GM06990 (cell line): Measurements from ENCODE around the gene RUVBL1.

Experiments used
- DNase-seq: peaks from one replicate; pipeline ENCODE4 v3.0.0-alpha.2; 2011; ENCODE audit not compliant: insufficient read length; ENCODE audit errors: extremely low read depth
- H3K27me3 ChIP-seq: replicated peaks from 2 replicates; pipeline ENCODE4 v1.6.0; 2011; ENCODE audit warnings: low read length; ENCODE audit not compliant: control insufficient read depth, insufficient read depth
- H3K36me3 ChIP-seq: 2 replicates; pipeline ENCODE4 v1.5.1; 2011; ENCODE audit warnings: low read length; ENCODE audit not compliant: control insufficient read depth, insufficient read depth
- H3K4me3 ChIP-seq: replicated peaks from 2 replicates; pipeline ENCODE4 v1.5.1; 2011; ENCODE audit warnings: low read depth, mild to moderate bottlenecking, control low read depth, low read length
- TF ChIP-seq, protein P1 (sequence below): IDR thresholded peaks from 2 replicates; pipeline ENCODE4 v1.5.1; 2011; ENCODE audit warnings: low read length, control low read depth, mild to moderate bottlenecking, inconsistent platforms; ENCODE audit not compliant: insufficient read depth, poor library complexity, severe bottlenecking

Gene RUVBL1

DNA sequence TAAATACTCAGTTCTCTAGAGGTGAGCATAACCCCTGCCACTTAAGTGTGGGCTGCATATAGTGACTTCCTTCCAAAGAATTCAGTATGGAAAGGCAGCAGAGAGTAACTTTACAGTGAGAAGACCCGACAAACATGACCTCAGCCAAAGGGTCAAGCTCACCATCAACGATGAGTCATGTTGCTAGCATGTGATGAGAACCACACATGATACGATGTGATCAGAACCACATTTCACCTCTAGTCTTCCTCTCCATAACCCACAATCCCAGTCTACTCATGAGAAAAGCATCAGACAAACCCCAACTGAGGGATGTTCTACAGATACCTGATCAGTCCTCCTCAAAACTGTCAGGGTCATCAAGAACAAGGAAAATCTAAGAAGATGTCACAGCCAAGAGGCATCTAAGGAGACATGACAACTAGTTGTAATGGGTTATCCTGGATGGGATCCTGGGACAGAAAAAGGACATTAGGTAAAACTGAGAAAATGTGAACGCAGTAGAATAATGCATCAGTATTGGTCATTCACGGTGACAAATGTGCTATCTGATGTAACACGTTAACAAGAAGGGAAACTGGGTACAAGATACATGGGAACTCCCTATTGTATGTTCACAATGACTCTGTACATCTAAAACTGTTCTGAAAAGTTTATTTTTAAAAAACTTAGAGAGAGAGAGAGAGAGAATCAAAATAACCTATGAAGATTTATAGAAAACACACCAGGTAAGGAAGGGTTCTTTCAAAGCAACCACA, 43.1 kb downstream of the RUVBL1 start:
- TF ChIP-seq, protein P1, sequence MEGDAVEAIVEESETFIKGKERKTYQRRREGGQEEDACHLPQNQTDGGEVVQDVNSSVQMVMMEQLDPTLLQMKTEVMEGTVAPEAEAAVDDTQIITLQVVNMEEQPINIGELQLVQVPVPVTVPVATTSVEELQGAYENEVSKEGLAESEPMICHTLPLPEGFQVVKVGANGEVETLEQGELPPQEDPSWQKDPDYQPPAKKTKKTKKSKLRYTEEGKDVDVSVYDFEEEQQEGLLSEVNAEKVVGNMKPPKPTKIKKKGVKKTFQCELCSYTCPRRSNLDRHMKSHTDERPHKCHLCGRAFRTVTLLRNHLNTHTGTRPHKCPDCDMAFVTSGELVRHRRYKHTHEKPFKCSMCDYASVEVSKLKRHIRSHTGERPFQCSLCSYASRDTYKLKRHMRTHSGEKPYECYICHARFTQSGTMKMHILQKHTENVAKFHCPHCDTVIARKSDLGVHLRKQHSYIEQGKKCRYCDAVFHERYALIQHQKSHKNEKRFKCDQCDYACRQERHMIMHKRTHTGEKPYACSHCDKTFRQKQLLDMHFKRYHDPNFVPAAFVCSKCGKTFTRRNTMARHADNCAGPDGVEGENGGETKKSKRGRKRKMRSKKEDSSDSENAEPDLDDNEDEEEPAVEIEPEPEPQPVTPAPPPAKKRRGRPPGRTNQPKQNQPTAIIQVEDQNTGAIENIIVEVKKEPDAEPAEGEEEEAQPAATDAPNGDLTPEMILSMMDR: no peak
- no peak overlapping the region for H3K4me3 ChIP-seq
- peaks cover 32% of the 10 kb centered on the region for H3K36me3 ChIP-seq
- no peak for DNase-seq
- no peaks in the 10 kb centered on the region for H3K27me3 ChIP-seq

DNA sequence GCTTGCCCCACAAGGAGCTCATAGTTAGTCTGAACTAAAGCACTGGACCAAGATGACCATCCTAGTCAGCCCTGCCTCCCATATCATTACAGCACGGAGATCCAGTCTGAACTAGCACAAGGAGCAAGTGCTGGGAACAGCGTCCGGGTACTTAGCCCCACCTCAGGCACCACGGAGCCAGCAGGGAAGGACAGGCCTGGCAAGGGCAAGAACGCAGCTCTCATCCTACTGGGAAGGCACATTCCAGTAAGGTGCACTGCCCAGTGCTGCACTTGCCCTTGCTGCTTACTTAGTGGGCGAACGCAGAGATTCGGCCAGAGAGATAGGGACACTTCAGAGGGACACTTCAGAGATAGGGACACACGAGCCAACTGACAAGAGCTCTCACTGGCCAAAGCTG, 43.8 kb downstream of the RUVBL1 start:
- Histone ChIP-seq H3K36me3 (peaks cover 28% of the 10 kb centered on the region), H3K4me3 (no peak overlapping the region)
- TF ChIP-seq, protein P1: no peak

DNA sequence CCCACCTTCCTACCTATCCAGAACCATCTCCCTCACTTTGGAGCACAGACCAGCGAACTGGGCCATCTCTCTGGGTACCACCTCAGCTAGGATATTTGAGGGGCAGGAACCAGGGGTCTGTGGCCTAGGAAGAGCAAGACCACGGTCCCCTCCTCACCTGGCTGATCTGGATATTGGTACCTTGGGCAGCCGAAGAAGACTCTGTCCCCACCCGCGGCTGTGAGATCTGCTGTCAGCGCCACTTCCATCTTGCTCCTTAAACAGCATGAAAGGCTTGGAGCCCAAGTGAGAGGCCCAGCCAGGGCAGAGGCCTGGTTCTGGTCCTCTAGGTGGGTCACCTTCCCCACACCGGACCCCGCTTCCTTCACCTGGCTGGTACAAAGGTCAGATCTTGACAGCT, 44.7 kb downstream of the RUVBL1 start:
- TF ChIP-seq, protein P1: no peak
- no peak overlapping the region for H3K4me3 ChIP-seq
- H3K27me3 ChIP-seq: no peaks in the 10 kb centered on the region
- peaks cover 23% of the 10 kb centered on the region for H3K36me3 ChIP-seq
- no peak for DNase-seq

More for the DNA sequence above, 43.8 kb downstream of the RUVBL1 start:
- no peaks in the 10 kb centered on the region for H3K27me3 ChIP-seq
- no peak for DNase-seq

DNA sequence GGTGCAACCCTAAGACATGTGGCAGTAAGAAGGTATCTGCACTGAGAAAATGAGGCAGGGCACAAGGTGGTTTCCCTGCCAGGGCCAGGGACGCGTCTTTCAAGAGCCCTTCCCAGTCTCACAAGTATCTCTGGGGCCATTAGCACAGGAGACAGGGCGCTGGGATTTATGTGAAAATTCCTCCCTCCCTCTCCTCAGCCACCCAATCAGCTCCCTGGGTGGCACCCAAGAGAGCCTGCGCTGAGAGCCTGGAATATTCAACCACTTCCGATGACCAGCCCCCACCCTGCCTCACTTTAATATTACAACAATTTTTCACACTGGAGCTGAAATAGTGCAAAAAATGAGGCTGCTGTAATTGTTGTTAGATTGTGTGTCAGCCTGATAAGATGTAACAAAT, 45.3 kb downstream of the RUVBL1 start:
- no peaks in the 10 kb centered on the region for H3K27me3 ChIP-seq
- DNase-seq: no peak
- TF ChIP-seq, protein P1: no peak
- peaks cover 21% of the 10 kb centered on the region for H3K36me3 ChIP-seq
- no peak overlapping the region for H3K4me3 ChIP-seq

DNA sequence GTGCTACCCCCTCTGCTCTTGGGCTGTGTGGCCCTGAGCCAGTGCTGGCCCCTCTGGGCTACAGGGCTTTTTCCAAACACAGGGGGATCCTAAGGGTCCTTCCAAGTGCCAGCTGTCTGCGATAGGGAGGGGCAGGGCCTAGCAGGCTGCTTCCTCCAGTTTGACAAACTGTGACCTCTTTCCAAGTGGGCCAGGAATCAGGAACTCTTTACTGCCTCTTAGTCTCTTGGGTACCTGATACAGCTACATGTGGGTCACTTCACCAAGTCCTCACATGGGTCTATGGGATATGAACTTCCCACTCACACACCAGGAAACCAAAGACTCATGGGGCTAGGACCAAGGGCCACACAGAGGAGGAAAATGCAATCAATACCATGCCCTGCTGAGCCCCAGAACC, 45.9 kb downstream of the RUVBL1 start:
- TF ChIP-seq, protein P1: no peak
- Histone ChIP-seq H3K27me3 (no peaks in the 10 kb centered on the region), H3K4me3 (no peak overlapping the region), H3K36me3 (peaks cover 19% of the 10 kb centered on the region)
- no peak for DNase-seq
